PC-3 (cell line): Measurements from ENCODE around the gene CFAP46. TPM values are rescaled to one million over a fixed set of nuclear protein-coding genes. Genes with fewer than 3 reads are reported as not detected.

Experiments
- ATAC-seq: fragments of 200-7000 bp; cut with Tn5 transposase; 2 replicates; pipeline ENCODE4 v1.9.1; 2020; ENCODE audit warnings: mild to moderate bottlenecking, moderate library complexity
- BruUV-seq: library from RNA; stranded (reverse); fragments of 400-500 nt; replicated peaks from 2 replicates; lab custom pipeline; 2021; lab: Mats Ljungman, UMichigan
- CTCF ChIA-PET: fragments of 300-600 bp; sonication (Branson Sonifier 250); formaldehyde crosslinking; loops from one replicate; lab custom pipeline; 2022; ENCODE audit warnings: antibody characterized with exemption; lab: Charles Lee
- POLR2A ChIA-PET: fragments of 300-600 bp; sonication (Branson Sonifier 250); formaldehyde crosslinking; loops from one replicate; lab custom pipeline; 2022; ENCODE audit warnings: antibody characterized with exemption; ENCODE audit not compliant: unreplicated experiment; lab: Charles Lee
- DNase-seq: peaks from one replicate; pipeline ENCODE4 v3.0.0-alpha.2; 2015
- H2AFZ ChIP-seq: fragments of 300-600 bp; sonication (generic); 2 replicates; pipeline ENCODE4 v1.6.0; 2016; ENCODE audit warnings: antibody characterized with exemption, low read length
- H3F3A ChIP-seq: fragments of 300-600 bp; sonication (generic); one replicate; pipeline ENCODE4 v1.6.0; 2017; ENCODE audit warnings: antibody characterized with exemption, low read length, control low read depth, mild to moderate bottlenecking; ENCODE audit not compliant: unreplicated experiment
- H3K27ac ChIP-seq: fragments of 300-600 bp; sonication (generic); 2 replicates; pipeline ENCODE4 v1.5.1; 2016; ENCODE audit warnings: mild to moderate bottlenecking, low read length
- H3K27me3 ChIP-seq: fragments of 300-600 bp; sonication (generic); 2 replicates; pipeline ENCODE4 v1.6.1; 2016; ENCODE audit warnings: low read length, mixed read lengths
- H3K36me3 ChIP-seq: fragments of 300-600 bp; sonication (generic); 2 replicates; pipeline ENCODE4 v1.6.1; 2016; ENCODE audit warnings: low read depth, mixed run types, low read length, mixed read lengths
- H3K4me1 ChIP-seq: fragments of 300-600 bp; sonication (generic); 2 replicates; pipeline ENCODE4 v1.5.1; 2016; ENCODE audit warnings: low read length; ENCODE audit not compliant: insufficient read depth
- H3K4me2 ChIP-seq: fragments of 300-600 bp; sonication (generic); 2 replicates; pipeline ENCODE4 v1.6.0; 2016; ENCODE audit warnings: low read length
- H3K4me3 ChIP-seq: fragments of 300-600 bp; sonication (generic); 2 replicates; pipeline ENCODE4 v1.5.1; 2016; ENCODE audit warnings: mild to moderate bottlenecking, low read length, mixed read lengths
- H3K79me2 ChIP-seq: fragments of 300-600 bp; sonication (generic); 2 replicates; pipeline ENCODE4 v1.6.1; 2017; ENCODE audit warnings: low read length, mixed read lengths
- H3K9ac ChIP-seq: fragments of 300-600 bp; sonication (generic); 2 replicates; pipeline ENCODE4 v1.6.0; 2016; ENCODE audit warnings: mild to moderate bottlenecking, low read length
- H3K9me2 ChIP-seq: fragments of 300-600 bp; sonication (generic); replicated peaks from 2 replicates; pipeline ENCODE4 v1.6.1; 2016; ENCODE audit warnings: mixed run types, low read length, mixed read lengths
- H3K9me3 ChIP-seq: fragments of 300-600 bp; sonication (generic); 2 replicates; pipeline ENCODE4 v1.6.1; 2016; ENCODE audit warnings: low read length, mixed read lengths
- H4K20me1 ChIP-seq: fragments of 300-600 bp; sonication (generic); 2 replicates; pipeline ENCODE4 v1.6.1; 2016; ENCODE audit warnings: low read length, mixed read lengths
- CTCF ChIP-seq: fragments of 300-600 bp; sonication (generic); conservative IDR thresholded peaks from 2 replicates; pipeline ENCODE4 v1.5.1; 2017; ENCODE audit warnings: antibody characterized with exemption, low read depth, mild to moderate bottlenecking, low read length
- EZH2 ChIP-seq: fragments of 300-600 bp; sonication (generic); IDR thresholded peaks from one replicate; pipeline ENCODE4 v1.6.1; 2017; ENCODE audit warnings: antibody characterized with exemption, mild to moderate bottlenecking, low read length; ENCODE audit not compliant: unreplicated experiment
- EZH2phosphoT487 ChIP-seq: fragments of 300-600 bp; sonication (generic); IDR thresholded peaks from 2 replicates; pipeline ENCODE4 v1.6.1; 2018; ENCODE audit warnings: mild to moderate bottlenecking, antibody characterized with exemption, low read length, borderline replicate concordance
- intact Hi-C: fragments of 100-400 bp; cut with micrococcal nuclease; formaldehyde crosslinking; loops from 2 replicates; pipeline ENCODE4 v1.9.0; 2023
- total RNA-seq: library from RNA; depleted of rRNA; stranded (reverse); fragments of >200 nt; gene quantifications from 2 replicates; pipeline ENCODE4 v1.2.3, GENCODE V29; 2014

Gene CFAP46
- total RNA-seq, 1 experiment from 2014 or later = 0.04 TPM

GRCh38 chr10:132939957-132940790, 2.2 kb downstream of the CFAP46 start:
- no peaks in the 10 kb centered on the region for H3K9me3 ChIP-seq
- no peaks in the 10 kb centered on the region for H4K20me1 ChIP-seq
- no peak overlapping the region for H3K9ac ChIP-seq
- H3K4me1 ChIP-seq = no peaks in the 10 kb centered on the region
- H3K27ac ChIP-seq = no peak overlapping the region
- H3K79me2 ChIP-seq = no peaks in the 10 kb centered on the region
- intact Hi-C loops = loop anchor here (1.0 kb wide), 1 partner anchor 184 kb away; no protein-coding TSS in a partner anchor
- ChIA-PET CTCF (interaction anchor here (0.7 kb wide), 1 partner anchor 184 kb away, joined by 4 read pairs; no protein-coding TSS in a partner anchor), POLR2A (no interaction called here)
- H2AFZ ChIP-seq = no peak overlapping the region
- no peaks in the 10 kb centered on the region for H3K36me3 ChIP-seq
- ATAC-seq (peak; percentile 59), DNase-seq (peak; percentile 63)
- H3K9me2 ChIP-seq = no peaks in the 10 kb centered on the region
- no peak overlapping the region for H3K4me3 ChIP-seq
- H3K27me3 ChIP-seq = peaks cover 29% of the 10 kb centered on the region
- BruUV-seq = no TSS peak
- no peak overlapping the region for H3K4me2 ChIP-seq
- TF ChIP-seq EZH2 (no peak), CTCF (peak; percentile 79)
- H3F3A ChIP-seq = no peaks in the 10 kb centered on the region

- intact Hi-C loops = no loop called here
- no peaks in the 10 kb centered on the region for H3K79me2 ChIP-seq
- H3K27me3 ChIP-seq = peaks cover 29% of the 10 kb centered on the region
- H3K27ac ChIP-seq = no peak overlapping the region
- H3K9ac ChIP-seq = no peak overlapping the region
- POLR2A ChIA-PET = no interaction called here
- no TSS peak for BruUV-seq
- CTCF ChIA-PET = interaction anchor here (0.7 kb wide), 1 partner anchor 185 kb away, joined by 4 read pairs; no protein-coding TSS in a partner anchor
- H3K9me3 ChIP-seq = no peaks in the 10 kb centered on the region
- TF ChIP-seq CTCF = no peak
- TF ChIP-seq EZH2phosphoT487 = no peak
- TF ChIP-seq EZH2 = no peak
- H3K36me3 ChIP-seq = no peaks in the 10 kb centered on the region
- no peaks in the 10 kb centered on the region for H4K20me1 ChIP-seq
- H3K9me2 ChIP-seq = no peaks in the 10 kb centered on the region
- H3F3A ChIP-seq = no peaks in the 10 kb centered on the region
- ATAC-seq (no peak), DNase-seq (no peak)
- no peak overlapping the region for H3K4me2 ChIP-seq
- H3K4me1 ChIP-seq = no peaks in the 10 kb centered on the region
- H3K4me3 ChIP-seq = no peak overlapping the region
- H2AFZ ChIP-seq = no peak overlapping the region
Measured at GRCh38 chr10:132939378-132939955, 2.9 kb downstream of the CFAP46 start.
